ENCODE data around the gene SRSF10. TPM values are rescaled to one million over a fixed set of nuclear protein-coding genes. Genes with fewer than 3 reads are reported as not detected.

The SRSF10 gene
- polyA plus RNA-seq, 1 donor = 113 TPM

Other genes with a start within 250 kb of the SRSF10 start
- 33.6 TPM for gene ELOA, start 236.9 kb downstream of the SRSF10 start, polyA plus RNA-seq (ENCODE audit: insufficient read length)
- 35.8 TPM for gene PITHD1, start 201.9 kb downstream of the SRSF10 start, polyA plus RNA-seq (ENCODE audit: insufficient read length)
- 32.3 TPM for gene LYPLA2, start 189.2 kb downstream of the SRSF10 start, polyA plus RNA-seq (ENCODE audit: insufficient read length)
- 26.9 TPM for gene GALE, start 179.6 kb downstream of the SRSF10 start, polyA plus RNA-seq (ENCODE audit: insufficient read length)
- gene HMGCL, start 154.9 kb downstream of the SRSF10 start, polyA plus RNA-seq (ENCODE audit: insufficient read length) = 25.5 TPM
- 12.9 TPM for gene FUCA1, start 112.0 kb downstream of the SRSF10 start, polyA plus RNA-seq (ENCODE audit: insufficient read length)
- gene CNR2, start 67.0 kb downstream of the SRSF10 start, polyA plus RNA-seq (ENCODE audit: insufficient read length) = 0.05 TPM
- 101 TPM for gene PNRC2, start 20.5 kb downstream of the SRSF10 start, polyA plus RNA-seq (ENCODE audit: insufficient read length)
- 458 TPM for gene MYOM3, start 131.8 kb upstream of the SRSF10 start, polyA plus RNA-seq (ENCODE audit: insufficient read length)
- gene IL22RA1, start 162.8 kb upstream of the SRSF10 start, polyA plus RNA-seq (ENCODE audit: insufficient read length) = not detected
- 0.12 TPM for gene IFNLR1, start 207.0 kb upstream of the SRSF10 start, polyA plus RNA-seq (ENCODE audit: insufficient read length)